Vagina (tissue), 2 donors: ENCODE results near the gene PARD6G.

Experiments
- CTCF ChIP-seq, 3 experiments: fragments of 450-650 bp in 2 of 3; fragments of 200-600 bp in 1 of 3; sonication (generic) in 1 of 3; IDR thresholded peaks; one replicate each; pipeline ENCODE4 v1.5.1; 2017 to 2019; ENCODE audit warnings: antibody characterized with exemption in 3 of 3, mild to moderate bottlenecking in 2 of 3, moderate library complexity in 2 of 3
- POLR2A ChIP-seq, 2 donors: fragments of 450-650 bp; IDR thresholded peaks; one replicate each; pipeline ENCODE4 v1.6.1; 2017; ENCODE audit warnings: antibody characterized with exemption in 2 of 2, mild to moderate bottlenecking in 2 of 2, moderate library complexity in 2 of 2
- POLR2AphosphoS5 ChIP-seq, 2 donors: sonication (generic); formaldehyde crosslinking; IDR thresholded peaks; one replicate each; pipeline ENCODE4 v1.9.0; 2017; ENCODE audit warnings: antibody characterized with exemption in 2 of 2, mild to moderate bottlenecking in 2 of 2, low read depth in 1 of 2; ENCODE audit not compliant: insufficient read depth in 1 of 2

- no peak for TF ChIP-seq CTCF (IDR thresholded peaks at IDR 0.05)
- no peak for TF ChIP-seq POLR2A (IDR thresholded peaks at IDR 0.05)
- no peak for TF ChIP-seq POLR2AphosphoS5 (IDR thresholded peaks at IDR 0.05; ENCODE audit: insufficient read depth in 1 of 2, low read depth in 1 of 2)
Observed at GRCh38 chr18:80184243-80184772, 63.0 kb downstream of the PARD6G start.
